Measurements from ENCODE around the gene MORF4L2.

MORF4L2 gene

GRCh38 chrX:103629318-103630170 is 57.0 kb downstream of the MORF4L2 start:
- H2AK5ac ChIP-seq (ENCODE audit: low read length), result no peak overlapping the region
- no CpG with 5 or more reads among the region's 49 CpGs for WGBS (ENCODE audit: extremely low coverage, insufficient coverage, insufficient read length)
- H3K23ac ChIP-seq (ENCODE audit: low read length), result no peak overlapping the region
- peak overlapping the region; percentile 97 for H4K8ac ChIP-seq (ENCODE audit: low read depth, low read length)
- H2BK120ac ChIP-seq (ENCODE audit: insufficient read depth, low read length, poor library complexity), result peak overlapping the region; percentile 77
- H2AFZ ChIP-seq (ENCODE audit: insufficient read depth, low read length, poor library complexity), result peak overlapping the region; percentile 81
- H3K9me3 ChIP-seq (ENCODE audit: insufficient read depth, low read depth, low read length), result no peaks in the 10 kb centered on the region
- H3K4me3 ChIP-seq (ENCODE audit: low read depth, low read length), result peak overlapping the region; percentile 92
- peak overlapping the region; percentile 95 for H3K9ac ChIP-seq (ENCODE audit: low read length)
- H2BK12ac ChIP-seq (ENCODE audit: low read length), result no peak overlapping the region
- H2BK5ac ChIP-seq (ENCODE audit: low read depth, low read length, poor library complexity), result peak overlapping the region; percentile 89
- peak overlapping the region; percentile 93 for H3K27ac ChIP-seq (ENCODE audit: low read depth, low read length)
- peak overlapping the region; percentile 95 for H3K14ac ChIP-seq (ENCODE audit: low read length)
- H3K18ac ChIP-seq (ENCODE audit: low read length), result peak overlapping the region; percentile 99
- peaks cover 14% of the 10 kb centered on the region for H3K79me1 ChIP-seq (ENCODE audit: low read length)
- peak overlapping the region; percentile 86 for H3K4ac ChIP-seq (ENCODE audit: low read depth, low read length)
- H3K27me3 ChIP-seq (ENCODE audit: insufficient read depth, low read length), result no peaks in the 10 kb centered on the region
- DNase-seq, result peak in 1 of 2 donors; percentile 38
- H4K91ac ChIP-seq (ENCODE audit: low read depth, low read length), result peak overlapping the region; percentile 93
- no peaks in the 10 kb centered on the region for H3K36me3 ChIP-seq (ENCODE audit: control insufficient read depth in 1 of 2, insufficient read depth in 2 of 2, low read length in 2 of 2)
- peak overlapping the region; percentile 4 for H4K12ac ChIP-seq (ENCODE audit: low read depth, low read length)
- H3K4me1 ChIP-seq (ENCODE audit: control insufficient read depth in 1 of 2, insufficient read depth in 2 of 2, low read length in 2 of 2), result peaks cover 3 to 9% of the 10 kb centered on the region in 2 experiments
- H3K4me2 ChIP-seq (ENCODE audit: low read length), result peak overlapping the region; percentile 87
- no peaks in the 10 kb centered on the region for H3K79me2 ChIP-seq (ENCODE audit: control insufficient read depth, insufficient read depth, low read length, poor library complexity)

- Histone ChIP-seq H3K4ac (ENCODE audit: low read depth, low read length) (peak within 1 kb of the TSS; percentile 86), H3K4me2 (ENCODE audit: low read length) (peak within 1 kb of the TSS; percentile 87), H3K79me1 (ENCODE audit: low read length) (peaks cover 18% of the 10 kb centered on the region), H4K12ac (ENCODE audit: low read depth, low read length) (peak within 1 kb of the TSS; percentile 4), H2AK5ac (ENCODE audit: low read length) (no peak within 1 kb of the TSS), H3K4me3 (ENCODE audit: low read depth, low read length) (peak within 1 kb of the TSS; percentile 92), H2BK12ac (ENCODE audit: low read length) (no peak within 1 kb of the TSS), H3K9me3 (ENCODE audit: insufficient read depth, low read depth, low read length) (no peaks in the 10 kb centered on the region), H3K18ac (ENCODE audit: low read length) (peak within 1 kb of the TSS; percentile 99), H3K9ac (ENCODE audit: low read length) (peak within 1 kb of the TSS; percentile 95), H3K79me2 (ENCODE audit: control insufficient read depth, insufficient read depth, low read length, poor library complexity) (no peaks in the 10 kb centered on the region), H3K14ac (ENCODE audit: low read length) (peak within 1 kb of the TSS; percentile 95), H3K4me1 (ENCODE audit: control insufficient read depth in 1 of 2, insufficient read depth in 2 of 2, low read length in 2 of 2) (peaks cover 10 to 12% of the 10 kb centered on the region in 2 experiments), H4K8ac (ENCODE audit: low read depth, low read length) (peak within 1 kb of the TSS; percentile 97), H3K27ac (ENCODE audit: low read depth, low read length) (peak within 1 kb of the TSS; percentile 93), H2BK5ac (ENCODE audit: low read depth, low read length, poor library complexity) (peak within 1 kb of the TSS; percentile 89), H2AFZ (ENCODE audit: insufficient read depth, low read length, poor library complexity) (peak within 1 kb of the TSS; percentile 81), H2BK120ac (ENCODE audit: insufficient read depth, low read length, poor library complexity) (peak within 1 kb of the TSS; percentile 77), H4K91ac (ENCODE audit: low read depth, low read length) (peak within 1 kb of the TSS; percentile 93), H3K36me3 (ENCODE audit: control insufficient read depth in 1 of 2, insufficient read depth in 2 of 2, low read length in 2 of 2) (no peaks in the 10 kb centered on the region), H3K27me3 (ENCODE audit: insufficient read depth, low read length) (no peaks in the 10 kb centered on the region), H3K23ac (ENCODE audit: low read length) (no peak within 1 kb of the TSS)
- DNase-seq, result peak; percentile 27 to 45
- no CpG with 5 or more reads among the region's 32 CpGs for WGBS (ENCODE audit: extremely low coverage, insufficient coverage, insufficient read length)
Observed at GRCh38 chrX:103628386-103629317, 57.8 kb downstream of the MORF4L2 start, which contains the start of gene TCEAL1. Gene TCEAL1 (plus strand): TSS chrX:103628975. CDS start chrX:103629917, 942 bp downstream.

DNA sequence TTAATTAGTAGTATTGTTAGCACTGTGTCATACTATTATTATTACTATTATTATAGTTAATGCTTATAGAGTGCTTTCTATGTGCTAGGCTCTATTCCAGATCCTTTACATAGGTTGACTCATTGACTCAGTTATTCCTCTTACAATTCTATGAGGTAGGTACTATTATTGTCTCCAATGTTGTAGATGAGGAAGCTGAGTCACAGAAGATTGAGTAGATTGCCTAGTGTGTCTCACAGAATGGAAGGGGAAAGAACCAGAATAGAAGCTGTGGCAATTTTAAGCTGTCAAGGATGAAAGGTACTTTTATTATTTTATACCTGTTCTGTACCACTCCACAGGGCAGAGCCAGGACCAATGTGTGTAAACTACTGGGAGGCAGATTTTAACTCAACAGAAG is 59.6 kb downstream of the MORF4L2 start:
- Histone ChIP-seq H3K27ac (ENCODE audit: low read depth, low read length) (no peak overlapping the region), H2BK12ac (ENCODE audit: low read length) (no peak overlapping the region), H3K4ac (ENCODE audit: low read depth, low read length) (no peak overlapping the region), H2BK120ac (ENCODE audit: insufficient read depth, low read length, poor library complexity) (no peak overlapping the region), H2AFZ (ENCODE audit: insufficient read depth, low read length, poor library complexity) (no peak overlapping the region), H3K18ac (ENCODE audit: low read length) (no peak overlapping the region), H3K23ac (ENCODE audit: low read length) (no peak overlapping the region), H3K4me2 (ENCODE audit: low read length) (no peak overlapping the region), H3K79me2 (ENCODE audit: control insufficient read depth, insufficient read depth, low read length, poor library complexity) (no peaks in the 10 kb centered on the region), H3K27me3 (ENCODE audit: insufficient read depth, low read length) (no peaks in the 10 kb centered on the region), H2BK5ac (ENCODE audit: low read depth, low read length, poor library complexity) (no peak overlapping the region), H3K9ac (ENCODE audit: low read length) (no peak overlapping the region), H2AK5ac (ENCODE audit: low read length) (no peak overlapping the region), H4K12ac (ENCODE audit: low read depth, low read length) (no peak overlapping the region), H4K8ac (ENCODE audit: low read depth, low read length) (no peak overlapping the region), H3K4me1 (ENCODE audit: control insufficient read depth in 1 of 2, insufficient read depth in 2 of 2, low read length in 2 of 2) (peaks cover 10% of the 10 kb centered on the region in 2 experiments), H3K14ac (ENCODE audit: low read length) (no peak overlapping the region), H3K9me3 (ENCODE audit: insufficient read depth, low read depth, low read length) (no peaks in the 10 kb centered on the region), H3K79me1 (ENCODE audit: low read length) (peaks cover 18% of the 10 kb centered on the region), H3K4me3 (ENCODE audit: low read depth, low read length) (no peak overlapping the region), H3K36me3 (ENCODE audit: control insufficient read depth in 1 of 2, insufficient read depth in 2 of 2, low read length in 2 of 2) (no peaks in the 10 kb centered on the region), H4K91ac (ENCODE audit: low read depth, low read length) (no peak overlapping the region)
- no peak for DNase-seq
